HG03342 (cell line): ENCODE data around the gene STK32B.
"Not testable (repeated sequence)": the region's sequence is repeated elsewhere in the genome, so short reads cannot be mapped to it uniquely, and the experiment has no call there.

Source experiments
- ATAC-seq: cut with Tn5 transposase; IDR thresholded peaks from one replicate; pipeline ENCODE4 v1.9.1; 2021; ENCODE audit warnings: mild to moderate bottlenecking, moderate library complexity; ENCODE audit not compliant: unreplicated experiment

Gene STK32B

DNA sequence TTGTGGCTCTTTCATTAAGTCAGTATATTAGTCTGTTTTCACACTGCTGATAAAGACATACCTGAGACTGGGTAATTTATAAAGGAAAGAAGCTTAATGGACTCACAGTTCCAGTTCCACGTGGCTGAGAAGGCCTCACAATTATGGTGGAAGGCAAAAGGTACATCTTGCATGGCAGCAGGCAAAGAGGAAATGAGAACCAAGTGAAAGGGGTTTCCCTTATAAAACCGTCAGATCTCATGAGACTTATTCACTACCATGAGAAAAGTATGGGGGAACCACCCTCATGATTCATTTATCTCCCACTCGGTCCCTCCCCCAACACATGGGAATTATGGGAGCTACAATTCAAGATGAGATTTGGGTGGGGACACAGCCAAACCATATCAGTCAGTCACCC, 15.7 kb downstream of the STK32B start:
- not testable (repeated sequence) for ATAC-seq

DNA sequence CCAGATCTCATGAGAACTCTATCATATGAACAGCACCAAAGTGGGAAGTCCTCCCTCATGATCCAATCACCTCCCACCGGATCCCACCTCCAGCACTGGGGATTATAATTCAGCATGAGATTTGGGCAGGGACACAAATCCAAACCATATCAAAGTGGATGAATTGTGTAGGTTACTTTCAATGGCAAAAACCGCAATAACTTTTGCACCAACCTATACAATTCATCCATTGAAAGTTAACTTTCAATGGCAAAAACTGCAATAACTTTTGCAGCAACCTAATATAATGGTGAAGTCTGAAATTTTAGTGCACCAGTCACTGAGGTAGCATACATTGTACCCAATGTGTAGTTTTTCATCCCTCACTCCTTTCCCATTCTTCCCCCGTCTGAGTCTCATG, 16.6 kb downstream of the STK32B start:
- ATAC-seq = no peak

- ATAC-seq = no peak
Observed at GRCh38 chr4:5069901-5070300, 18.6 kb downstream of the STK32B start.

DNA sequence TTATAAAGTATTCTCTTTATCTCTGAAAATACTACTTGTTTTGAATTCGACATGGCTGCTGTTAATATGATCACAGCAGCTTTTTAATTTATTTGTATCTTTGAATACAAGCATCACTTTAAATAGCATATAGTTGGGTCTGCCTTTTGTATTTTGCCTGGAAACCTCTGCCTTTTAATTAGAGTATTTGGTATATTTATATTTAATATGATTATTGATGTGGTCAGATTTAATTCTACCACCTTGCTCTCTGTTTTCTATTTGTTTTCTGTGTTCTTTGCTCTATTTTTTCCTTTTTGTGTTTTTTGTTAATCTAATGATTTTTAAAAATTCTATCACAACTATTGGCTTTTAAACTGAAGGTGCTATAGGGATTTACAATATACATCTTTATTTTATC, 21.7 kb downstream of the STK32B start:
- ATAC-seq = no peak

- no peak for ATAC-seq
Observed at GRCh38 chr4:5078009-5078408, 26.7 kb downstream of the STK32B start.

DNA sequence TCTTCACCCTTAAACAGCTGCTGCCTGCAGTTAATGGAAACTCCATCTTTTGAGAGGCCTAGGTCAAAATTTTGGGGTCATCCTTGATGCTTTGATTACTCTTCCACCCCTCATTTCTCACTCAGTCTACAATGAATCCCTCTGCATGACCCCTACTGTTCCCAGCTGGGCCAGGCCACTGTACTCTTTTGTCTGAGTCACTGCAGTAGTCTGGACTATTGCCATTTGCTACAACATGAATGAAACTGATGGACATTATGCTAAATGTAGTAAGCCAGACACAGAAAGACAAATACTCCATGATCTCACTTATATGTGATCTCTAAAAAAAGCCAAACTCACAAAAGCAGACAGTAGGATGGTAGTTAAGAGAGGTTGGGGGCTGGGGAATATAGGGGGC, 28.3 kb downstream of the STK32B start:
- ATAC-seq = no peak

GRCh38 chr4:5081441-5081999, 30.2 kb downstream of the STK32B start:
- no peak for ATAC-seq

- no peak for ATAC-seq
Observed at GRCh38 chr4:5082376-5082775, 31.1 kb downstream of the STK32B start.

DNA sequence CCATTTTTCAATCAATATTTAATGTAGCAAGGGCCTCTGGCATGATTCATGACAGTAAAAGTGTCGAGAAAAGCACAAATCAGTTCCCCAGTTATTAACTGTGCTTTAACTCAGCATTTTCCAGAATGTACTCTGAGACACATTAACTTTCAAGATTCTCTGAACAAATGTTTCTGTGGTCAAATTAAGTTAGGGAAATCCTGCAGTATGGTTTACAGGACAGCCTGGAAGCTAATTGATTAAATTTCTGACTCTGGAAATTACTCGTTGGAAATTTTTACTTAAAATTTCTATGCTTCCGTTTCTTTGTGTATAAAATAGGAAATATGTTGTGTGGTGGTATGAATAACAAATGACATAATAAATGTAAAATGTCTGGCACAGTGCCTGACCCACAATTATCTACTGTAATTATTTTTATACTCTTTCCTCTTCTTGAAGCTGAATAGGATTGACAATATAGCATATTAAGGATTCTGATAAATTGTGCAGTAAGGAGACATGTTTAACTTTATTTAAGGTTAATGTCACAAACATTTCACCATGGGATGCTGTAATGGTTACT, 33.7 kb downstream of the STK32B start:
- no peak for ATAC-seq

- no peak for ATAC-seq
Observed at GRCh38 chr4:5086535-5086934, 35.3 kb downstream of the STK32B start.

GRCh38 chr4:5096261-5096660, 45.0 kb downstream of the STK32B start:
- ATAC-seq = no peak

DNA sequence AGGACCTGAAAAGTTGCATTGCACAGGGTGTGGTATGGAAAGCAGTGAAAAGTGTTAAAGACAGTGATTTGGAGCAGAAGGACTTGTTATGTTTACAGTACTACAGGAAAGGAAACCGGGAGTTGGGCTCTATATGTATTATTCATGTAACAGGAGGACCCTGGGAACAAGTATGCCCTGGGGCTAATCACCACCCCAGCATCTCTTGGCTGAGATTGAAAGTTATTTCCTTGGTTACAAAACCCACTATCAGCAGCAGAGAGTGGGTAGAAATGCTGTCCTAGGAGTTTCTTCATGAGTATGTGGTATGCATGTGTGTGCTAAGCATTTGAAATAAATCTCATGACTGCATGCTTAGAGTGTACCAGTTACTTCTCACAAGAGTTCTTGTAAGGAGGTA, 46.9 kb downstream of the STK32B start:
- no peak for ATAC-seq

- no peak for ATAC-seq
Observed at GRCh38 chr4:5100336-5100735, 49.1 kb downstream of the STK32B start.

GRCh38 chr4:5100986-5101385, 49.7 kb downstream of the STK32B start:
- ATAC-seq = no peak

GRCh38 chr4:5101571-5101970, 50.3 kb downstream of the STK32B start:
- ATAC-seq = no peak

DNA sequence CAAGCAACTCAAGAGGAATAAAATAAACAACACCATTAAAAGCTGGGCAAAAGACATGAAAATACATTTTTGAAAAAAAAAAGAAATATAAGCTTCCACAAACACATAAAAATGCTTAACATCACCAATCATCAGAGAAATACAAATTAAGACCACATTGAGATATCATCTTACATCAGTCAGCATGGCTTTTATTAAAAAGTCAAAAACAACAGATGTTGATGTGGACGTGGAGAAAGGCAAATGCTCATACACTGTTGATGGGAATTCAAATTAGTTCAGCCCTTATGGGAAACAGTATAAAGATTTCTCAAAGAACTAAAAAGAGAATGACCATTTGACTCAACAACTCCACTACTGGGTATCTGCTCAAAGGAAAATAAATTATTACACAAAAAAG, 59.6 kb downstream of the STK32B start:
- no peak for ATAC-seq

DNA sequence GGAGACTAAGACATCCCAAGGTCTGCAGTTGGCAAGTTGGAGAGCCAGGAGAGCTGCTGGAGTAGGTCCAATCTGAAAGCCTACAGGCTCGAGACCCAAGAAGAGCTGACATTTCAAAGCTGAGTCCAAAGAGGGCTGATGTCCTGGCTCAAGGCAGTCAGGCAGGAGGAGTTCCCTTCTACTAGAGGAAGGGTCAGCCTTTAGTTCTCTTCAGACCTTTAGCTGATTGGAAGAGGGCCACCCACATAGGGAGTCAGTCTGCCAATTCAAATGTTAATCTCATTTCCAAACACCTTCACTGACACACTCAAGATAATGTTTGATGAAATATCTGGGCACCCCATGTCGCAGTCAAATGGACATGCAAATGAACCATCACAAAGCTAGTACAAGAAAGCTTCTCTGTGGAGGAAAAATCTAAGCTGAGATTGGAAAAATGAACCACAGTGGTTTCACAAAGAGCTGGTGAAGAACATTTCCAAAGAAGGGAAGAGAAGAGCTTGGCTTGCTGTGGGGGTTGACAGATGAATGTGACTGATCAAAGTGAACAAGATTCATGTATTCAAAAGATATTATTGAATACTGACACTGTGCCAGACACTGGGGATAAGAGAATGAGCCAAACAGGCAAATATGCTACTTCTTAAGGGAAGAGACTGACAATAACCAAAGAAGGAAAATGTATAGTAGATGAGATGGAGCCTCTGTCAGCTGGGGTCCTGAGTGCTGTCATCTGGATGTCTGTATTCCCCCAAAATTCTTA, 61.2 kb downstream of the STK32B start:
- ATAC-seq = no peak

DNA sequence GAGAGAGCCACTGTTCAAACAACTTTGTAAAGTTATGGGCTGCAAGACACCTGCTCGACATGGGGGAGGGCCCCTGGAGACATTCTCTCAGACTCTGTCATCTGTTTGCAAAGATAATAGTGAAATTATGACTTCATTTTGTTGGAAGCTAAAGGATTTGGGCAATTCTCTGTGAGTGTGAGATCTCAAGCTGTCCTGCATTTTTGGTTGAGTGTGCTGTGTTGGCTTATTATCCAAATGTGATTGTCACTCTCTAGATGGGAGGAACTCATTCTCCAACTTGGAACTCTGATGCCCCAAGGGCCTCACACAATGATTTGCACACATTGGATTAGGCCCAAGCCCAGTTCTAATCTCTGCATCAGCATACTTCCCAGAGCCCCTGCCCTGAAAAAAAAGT, 63.7 kb downstream of the STK32B start:
- no peak for ATAC-seq

DNA sequence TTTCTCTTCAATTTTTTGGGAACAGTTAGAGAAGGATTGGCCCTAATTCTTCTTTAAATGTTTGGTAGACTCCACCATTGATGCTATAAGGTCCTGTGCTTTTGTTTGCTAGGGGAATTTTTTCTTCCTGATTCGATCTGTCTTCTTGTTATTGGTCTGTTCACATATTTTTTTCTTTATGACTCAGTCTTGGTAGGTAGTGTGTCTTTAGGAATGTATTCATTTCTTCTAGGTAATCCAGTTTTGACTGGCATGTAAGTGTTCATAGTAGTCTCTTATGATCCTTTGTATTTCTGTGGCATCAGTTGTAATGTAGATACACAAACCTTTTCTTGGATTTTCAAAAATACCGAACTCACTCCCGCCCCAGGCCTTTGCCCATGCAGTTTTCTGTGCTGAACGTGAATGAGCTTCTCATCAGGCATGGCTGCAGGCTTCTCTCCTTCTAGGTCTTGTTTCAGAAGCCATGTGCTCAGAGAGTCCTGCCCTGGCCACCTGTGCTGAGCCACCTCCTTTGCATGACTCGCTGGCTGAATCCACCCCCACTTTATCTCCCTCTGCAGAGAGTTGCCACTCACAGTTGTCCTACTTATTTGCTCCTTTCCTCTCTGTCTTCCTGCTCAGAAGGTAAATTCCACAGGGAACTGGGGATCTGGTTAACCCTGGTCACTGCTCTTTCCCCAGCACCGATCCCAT, 67.0 kb downstream of the STK32B start:
- no peak for ATAC-seq

DNA sequence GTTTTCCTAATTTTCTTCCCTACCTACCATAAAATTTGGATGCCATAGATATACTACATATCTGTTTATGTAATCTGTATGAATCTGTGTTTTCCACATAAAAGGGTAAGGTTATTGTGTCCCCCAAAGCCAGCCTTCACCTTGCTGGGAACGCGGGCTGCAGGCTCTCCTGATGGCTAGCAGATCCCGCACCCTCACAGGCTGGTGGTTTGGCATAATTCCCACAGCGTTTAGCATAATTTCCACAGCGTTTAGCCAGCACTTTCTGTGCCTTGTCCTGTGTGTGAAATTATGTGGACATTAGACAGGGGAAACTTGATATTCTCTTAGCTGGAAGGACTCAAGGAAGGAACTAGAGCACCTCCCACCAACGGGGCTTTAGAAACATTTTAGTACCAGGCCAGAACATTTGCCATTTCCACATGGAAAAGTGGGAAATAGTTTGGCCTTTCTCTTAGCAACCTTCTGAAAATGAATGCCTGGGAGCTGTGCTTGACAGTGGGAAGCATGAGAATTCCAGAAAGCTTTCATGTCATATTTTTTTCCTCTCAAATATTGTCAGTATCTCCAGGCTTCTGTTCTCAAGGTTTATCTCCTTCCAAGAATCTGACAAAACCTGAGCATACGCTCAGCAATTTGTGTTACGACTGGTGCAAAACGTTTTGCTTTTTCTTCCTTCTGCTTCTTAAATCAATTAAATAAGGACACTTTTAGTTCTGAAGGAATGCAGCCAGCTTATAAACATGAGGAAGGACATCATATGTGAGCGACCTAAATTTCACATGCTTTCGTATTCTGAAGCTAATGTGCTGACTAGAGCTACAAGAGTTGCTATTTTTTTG, 67.9 kb downstream of the STK32B start:
- ATAC-seq = no peak

GRCh38 chr4:5120067-5120466, 68.8 kb downstream of the STK32B start:
- ATAC-seq = no peak
